ENCODE measurements around the gene ADCY2.

The ADCY2 gene

DNA sequence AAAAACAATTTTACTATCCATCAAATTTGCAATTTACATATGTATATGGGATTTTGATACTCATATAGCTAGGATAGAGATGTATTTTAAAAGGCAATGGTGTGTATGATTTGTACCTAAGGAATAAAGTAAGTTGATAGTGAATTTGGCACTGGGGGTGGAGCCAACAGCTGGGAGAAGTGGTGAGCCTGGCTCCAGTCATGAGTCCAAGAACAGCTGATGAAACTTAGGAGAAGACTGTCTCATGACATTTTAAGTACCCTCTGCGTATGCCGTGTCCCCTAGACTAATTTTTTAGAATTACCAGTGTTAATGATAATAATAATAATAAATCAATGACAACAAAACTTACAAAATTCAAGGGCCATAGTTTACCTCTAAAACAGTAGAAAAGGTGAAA, 181.4 kb downstream of the ADCY2 start:
- peaks cover 3% of the 10 kb centered on the region for H3K36me3 Mint-ChIP-seq (ENCODE audit: insufficient read depth)
- no peak overlapping the region for H3K27ac Mint-ChIP-seq
- DNase-seq (no peak), ATAC-seq (replicated peaks) (no peak)
- no peak overlapping the region for H3K4me3 Mint-ChIP-seq
- peaks cover 9 to 13% of the 10 kb centered on the region in 2 donors for H3K9me3 Mint-ChIP-seq
- H3K27me3 Mint-ChIP-seq, result no peaks in the 10 kb centered on the region
- no peaks in the 10 kb centered on the region for H3K4me1 Mint-ChIP-seq (ENCODE audit: low read depth in 2 of 2)

DNA sequence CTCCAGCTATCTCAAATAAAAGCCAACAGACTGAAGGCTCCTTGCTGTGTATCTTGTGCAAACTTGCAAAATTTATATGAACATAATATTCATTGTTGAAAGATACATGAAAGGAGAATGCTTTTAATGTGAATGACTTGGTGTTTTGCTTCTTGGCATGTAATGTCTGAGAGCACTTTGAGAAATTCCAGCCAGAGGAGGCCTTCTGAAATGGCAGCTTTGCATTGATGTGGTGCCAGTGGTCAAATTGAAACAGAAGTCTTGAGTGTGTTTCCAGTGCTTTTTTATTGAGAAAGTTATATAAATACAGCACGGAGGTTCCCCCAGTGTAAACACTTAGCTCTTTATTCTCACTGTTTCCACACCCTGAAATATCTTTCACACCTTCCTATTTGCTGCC, 182.1 kb downstream of the ADCY2 start:
- Mint-ChIP-seq H3K36me3 (ENCODE audit: insufficient read depth) (peaks cover 3% of the 10 kb centered on the region), H3K27ac (no peak overlapping the region), H3K4me3 (no peak overlapping the region), H3K4me1 (ENCODE audit: low read depth in 2 of 2) (no peaks in the 10 kb centered on the region), H3K27me3 (no peaks in the 10 kb centered on the region), H3K9me3 (peaks cover 7 to 13% of the 10 kb centered on the region in 2 donors)
- DNase-seq, result no peak
- ATAC-seq (replicated peaks), result no peak

DNA sequence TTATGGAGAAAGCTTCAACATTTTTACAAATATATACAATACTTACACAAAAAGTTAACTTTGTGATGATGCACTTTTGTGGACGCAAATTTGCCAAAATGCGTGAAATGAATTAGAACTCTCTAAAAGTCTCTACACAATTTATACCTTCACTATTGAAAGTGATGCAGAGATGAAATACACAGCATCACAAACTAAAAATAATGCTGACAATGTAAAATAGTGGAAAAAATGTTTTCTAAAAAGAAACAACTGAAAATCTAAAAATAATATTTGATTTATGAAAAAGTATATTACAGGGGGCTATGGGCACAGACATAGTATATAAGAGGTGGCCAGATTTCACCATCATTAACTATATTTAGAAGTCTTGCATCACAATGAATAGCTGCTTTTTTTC, 188.8 kb downstream of the ADCY2 start:
- ATAC-seq (replicated peaks), result no peak
- Mint-ChIP-seq H3K4me1 (ENCODE audit: low read depth in 2 of 2) (no peaks in the 10 kb centered on the region), H3K4me3 (no peak overlapping the region), H3K27ac (no peak overlapping the region), H3K9me3 (peaks cover 5 to 8% of the 10 kb centered on the region in 2 donors), H3K36me3 (ENCODE audit: insufficient read depth) (peaks cover 3% of the 10 kb centered on the region), H3K27me3 (no peaks in the 10 kb centered on the region)
- no peak for DNase-seq

DNA sequence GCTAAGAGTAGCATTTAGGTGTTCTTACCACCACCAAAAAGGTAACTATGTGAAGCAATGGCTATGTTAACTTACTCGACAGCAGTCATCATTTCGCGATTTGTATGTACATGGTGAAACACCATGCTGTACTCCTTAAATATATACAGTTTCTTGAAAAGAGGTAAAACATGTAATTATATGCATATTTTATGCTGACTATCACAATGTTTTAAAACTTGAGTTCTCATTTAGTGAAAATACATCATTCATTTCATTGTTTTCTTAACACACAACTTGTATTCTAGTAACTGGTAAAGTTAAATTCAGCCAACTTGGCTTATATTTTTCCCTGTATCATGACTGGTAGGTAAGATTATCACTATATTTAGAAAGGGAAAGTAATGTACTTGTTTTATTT, 189.9 kb downstream of the ADCY2 start:
- H3K36me3 Mint-ChIP-seq (ENCODE audit: insufficient read depth), result peaks cover 3% of the 10 kb centered on the region
- H3K9me3 Mint-ChIP-seq, result peaks cover 4 to 8% of the 10 kb centered on the region in 2 donors
- no peaks in the 10 kb centered on the region for H3K27me3 Mint-ChIP-seq
- H3K27ac Mint-ChIP-seq, result no peak overlapping the region
- ATAC-seq (replicated peaks), result no peak
- no peak for DNase-seq
- H3K4me3 Mint-ChIP-seq, result no peak overlapping the region
- H3K4me1 Mint-ChIP-seq (ENCODE audit: low read depth in 2 of 2), result no peaks in the 10 kb centered on the region

DNA sequence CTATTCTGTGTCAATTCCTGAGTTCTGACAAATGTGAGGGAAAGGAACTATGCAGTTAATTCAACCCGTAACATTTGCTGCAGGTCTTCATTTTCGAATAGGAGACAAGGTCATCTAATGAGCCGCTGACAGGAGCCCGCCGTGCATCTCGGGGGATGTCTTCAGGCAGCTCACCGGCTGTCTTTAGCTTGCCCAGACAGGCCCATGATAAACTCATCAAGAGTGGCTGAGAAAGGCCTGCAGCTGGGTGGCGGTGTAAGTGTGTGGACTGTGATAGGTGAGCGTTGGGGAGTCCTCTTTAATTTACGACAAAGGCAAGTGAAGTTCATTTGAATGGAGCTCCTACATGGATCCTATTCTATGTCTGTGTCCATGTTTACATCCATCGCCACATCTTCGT, 190.5 kb downstream of the ADCY2 start:
- no peak overlapping the region for H3K27ac Mint-ChIP-seq
- ATAC-seq (replicated peaks) (no peak), DNase-seq (no peak)
- no peaks in the 10 kb centered on the region for H3K27me3 Mint-ChIP-seq
- no peaks in the 10 kb centered on the region for H3K4me1 Mint-ChIP-seq (ENCODE audit: low read depth in 2 of 2)
- peaks cover 2% of the 10 kb centered on the region for H3K36me3 Mint-ChIP-seq (ENCODE audit: insufficient read depth)
- peaks cover 2 to 4% of the 10 kb centered on the region in 2 donors for H3K9me3 Mint-ChIP-seq
- H3K4me3 Mint-ChIP-seq, result no peak overlapping the region

DNA sequence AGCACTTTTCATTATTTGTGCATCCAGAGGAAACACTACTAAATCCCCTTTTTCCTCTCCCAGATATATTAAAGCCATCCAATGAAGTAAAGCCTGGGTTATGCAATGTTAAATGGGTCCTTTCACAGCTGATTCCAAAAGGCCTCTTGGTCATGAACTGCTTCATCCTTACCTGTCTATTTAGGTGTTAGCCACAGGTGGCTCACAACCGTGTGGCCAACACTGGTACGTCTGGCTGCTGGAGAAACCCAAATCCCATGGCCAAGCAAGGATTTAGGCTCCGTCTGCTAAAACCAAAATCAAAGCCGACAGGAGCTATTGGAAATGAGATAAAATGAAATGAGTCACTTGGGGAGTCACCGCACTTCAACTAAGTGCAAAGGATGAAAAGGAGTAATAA, 193.9 kb downstream of the ADCY2 start:
- no peaks in the 10 kb centered on the region for H3K4me1 Mint-ChIP-seq (ENCODE audit: low read depth in 2 of 2)
- no peak overlapping the region for H3K4me3 Mint-ChIP-seq
- DNase-seq, result no peak
- H3K27ac Mint-ChIP-seq, result no peak overlapping the region
- no peaks in the 10 kb centered on the region for H3K36me3 Mint-ChIP-seq (ENCODE audit: insufficient read depth)
- ATAC-seq (replicated peaks), result no peak
- H3K9me3 Mint-ChIP-seq, result peaks cover 0 to 3% of the 10 kb centered on the region in 2 donors
- H3K27me3 Mint-ChIP-seq, result no peaks in the 10 kb centered on the region

DNA sequence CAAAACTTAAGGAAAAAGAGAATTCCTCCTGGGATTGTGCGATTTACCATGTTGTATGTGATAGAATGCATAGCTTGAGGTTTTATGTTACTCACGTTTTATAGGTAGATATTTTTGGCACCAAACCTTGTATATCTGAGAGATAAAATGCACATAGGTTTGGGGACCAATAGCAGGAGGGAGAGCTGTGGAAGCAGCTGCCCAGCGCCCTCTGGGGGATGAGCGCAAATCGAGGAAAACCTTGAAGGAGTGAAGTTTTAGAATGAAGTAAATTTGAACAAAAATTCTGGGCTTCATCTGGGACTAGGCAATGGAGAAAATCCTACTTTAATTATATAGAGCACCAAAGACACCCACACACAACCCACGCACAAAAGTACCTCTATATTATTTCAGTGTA, 197.0 kb downstream of the ADCY2 start:
- Mint-ChIP-seq H3K9me3 (peaks cover 0 to 3% of the 10 kb centered on the region in 2 donors), H3K27me3 (no peaks in the 10 kb centered on the region), H3K27ac (no peak overlapping the region), H3K36me3 (ENCODE audit: insufficient read depth) (peaks cover 2% of the 10 kb centered on the region), H3K4me1 (ENCODE audit: low read depth in 2 of 2) (no peaks in the 10 kb centered on the region), H3K4me3 (no peak overlapping the region)
- DNase-seq (no peak), ATAC-seq (replicated peaks) (no peak)

DNA sequence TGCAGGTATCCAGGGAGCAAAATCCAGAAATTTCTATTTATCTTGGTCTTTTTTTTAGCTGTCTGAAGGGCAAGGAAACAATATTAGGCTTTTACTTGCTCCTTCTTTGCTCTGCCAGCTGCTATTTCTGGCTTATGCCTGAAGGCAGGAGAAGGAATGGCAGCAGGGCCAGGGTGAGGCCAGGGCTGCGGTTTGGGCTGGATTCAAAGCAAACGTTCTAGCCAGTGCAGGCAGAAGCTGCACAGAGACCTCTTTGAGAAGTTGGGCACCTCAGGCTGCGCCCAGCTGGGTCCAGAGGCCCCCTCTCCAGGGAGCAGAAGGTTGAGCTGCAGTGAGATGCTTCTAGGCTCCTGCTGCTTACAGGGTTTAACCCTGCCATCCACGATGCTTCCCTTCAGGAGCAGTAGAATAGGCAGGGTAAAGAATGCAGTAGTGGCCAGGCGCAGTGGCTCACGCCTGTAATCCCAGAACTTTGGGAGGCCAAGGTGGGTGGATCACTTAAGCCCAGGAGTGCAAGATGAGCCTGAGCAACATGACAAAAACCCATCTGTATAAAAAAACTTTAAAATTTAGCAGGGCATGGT, 201.2 kb downstream of the ADCY2 start:
- H3K27me3 Mint-ChIP-seq, result no peaks in the 10 kb centered on the region
- H3K9me3 Mint-ChIP-seq, result peaks cover 10 to 20% of the 10 kb centered on the region in 2 donors
- ATAC-seq (replicated peaks) (no peak), DNase-seq (no peak)
- H3K4me3 Mint-ChIP-seq, result no peak overlapping the region
- H3K27ac Mint-ChIP-seq, result no peak overlapping the region
- peaks cover 3% of the 10 kb centered on the region for H3K36me3 Mint-ChIP-seq (ENCODE audit: insufficient read depth)
- no peaks in the 10 kb centered on the region for H3K4me1 Mint-ChIP-seq (ENCODE audit: low read depth in 2 of 2)

DNA sequence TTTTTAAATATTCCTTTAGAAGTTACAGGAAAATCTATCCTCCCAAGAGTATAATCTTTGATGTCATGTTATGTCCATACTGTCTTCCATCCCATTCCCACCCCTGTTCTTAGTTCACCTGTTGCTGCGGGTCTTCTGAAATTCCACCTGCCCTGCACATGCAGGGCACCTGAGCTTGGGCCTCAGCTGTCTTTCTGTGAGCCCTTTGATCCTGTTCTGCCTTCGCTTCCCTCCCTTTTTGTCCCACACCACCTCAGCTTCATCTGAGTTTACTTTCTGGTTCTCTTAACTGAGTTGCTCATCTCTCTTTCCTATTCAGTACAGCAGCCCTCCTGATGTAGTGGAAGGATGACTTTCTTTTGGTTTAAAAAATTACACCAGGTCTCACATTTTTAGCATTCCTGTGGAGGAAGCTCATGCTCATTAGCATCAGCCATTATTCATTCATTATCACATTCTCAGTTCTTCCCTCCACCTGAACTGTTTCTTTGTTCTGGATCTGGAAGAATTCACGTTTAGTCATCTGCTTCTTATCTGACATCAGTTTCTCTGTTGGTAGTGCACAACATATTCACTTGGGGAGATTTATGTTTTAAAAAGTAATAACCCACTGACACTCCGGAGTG, 211.0 kb downstream of the ADCY2 start:
- no peak for ATAC-seq (replicated peaks)
- no peak for DNase-seq
- Mint-ChIP-seq H3K4me1 (ENCODE audit: low read depth in 2 of 2) (no peaks in the 10 kb centered on the region), H3K9me3 (peaks cover 4 to 5% of the 10 kb centered on the region in 2 donors), H3K27ac (no peak overlapping the region), H3K27me3 (no peaks in the 10 kb centered on the region), H3K4me3 (no peak overlapping the region), H3K36me3 (ENCODE audit: insufficient read depth) (no peaks in the 10 kb centered on the region)

DNA sequence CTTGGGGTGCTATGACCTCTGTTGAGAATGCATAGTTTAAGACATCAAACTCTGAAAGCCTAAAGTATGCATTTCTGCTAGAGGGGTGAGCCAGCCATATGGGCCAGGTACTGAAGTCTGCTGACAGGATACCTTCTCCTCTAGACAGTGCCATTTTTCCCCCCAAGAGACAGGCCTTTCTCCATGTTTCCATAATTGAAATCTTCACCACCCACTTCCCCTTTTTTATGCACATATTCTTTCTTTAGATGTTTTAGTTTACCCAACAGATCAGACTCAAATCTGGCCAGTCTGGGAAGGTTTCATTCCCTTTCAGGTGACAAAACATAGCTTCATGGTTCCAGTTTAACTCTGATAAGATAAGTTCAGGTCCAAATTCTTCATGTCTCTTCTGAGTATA, 212.8 kb downstream of the ADCY2 start:
- DNase-seq, result no peak
- Mint-ChIP-seq H3K9me3 (peaks cover 4 to 5% of the 10 kb centered on the region in 2 donors), H3K4me1 (ENCODE audit: low read depth in 2 of 2) (no peaks in the 10 kb centered on the region), H3K4me3 (no peak overlapping the region), H3K36me3 (ENCODE audit: insufficient read depth) (no peaks in the 10 kb centered on the region), H3K27ac (no peak overlapping the region), H3K27me3 (no peaks in the 10 kb centered on the region)
- ATAC-seq (replicated peaks), result no peak

DNA sequence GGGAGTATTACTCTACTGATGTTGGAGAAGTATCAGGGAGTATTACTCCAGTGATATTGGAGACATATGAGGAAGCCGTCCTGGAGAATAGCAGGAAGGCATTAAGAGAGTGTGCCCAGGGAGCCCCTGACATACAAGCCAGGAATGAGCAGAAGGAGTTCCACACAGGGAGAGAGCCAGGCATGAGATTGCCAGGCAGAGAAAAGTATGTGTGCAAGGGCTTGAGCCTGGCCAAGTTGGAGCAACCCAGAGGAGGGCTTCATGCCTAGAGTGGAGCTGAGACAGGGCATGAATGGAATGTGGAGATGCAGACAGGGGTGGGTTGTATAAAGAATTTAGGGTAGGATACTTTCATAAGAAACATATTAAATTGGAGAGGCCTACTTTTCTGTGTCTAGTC, 213.8 kb downstream of the ADCY2 start:
- no peak overlapping the region for H3K4me3 Mint-ChIP-seq
- no peaks in the 10 kb centered on the region for H3K36me3 Mint-ChIP-seq (ENCODE audit: insufficient read depth)
- DNase-seq (no peak), ATAC-seq (replicated peaks) (no peak)
- H3K27me3 Mint-ChIP-seq, result no peaks in the 10 kb centered on the region
- no peaks in the 10 kb centered on the region for H3K4me1 Mint-ChIP-seq (ENCODE audit: low read depth in 2 of 2)
- H3K27ac Mint-ChIP-seq, result no peak overlapping the region
- peaks cover 5% of the 10 kb centered on the region in 2 donors for H3K9me3 Mint-ChIP-seq

DNA sequence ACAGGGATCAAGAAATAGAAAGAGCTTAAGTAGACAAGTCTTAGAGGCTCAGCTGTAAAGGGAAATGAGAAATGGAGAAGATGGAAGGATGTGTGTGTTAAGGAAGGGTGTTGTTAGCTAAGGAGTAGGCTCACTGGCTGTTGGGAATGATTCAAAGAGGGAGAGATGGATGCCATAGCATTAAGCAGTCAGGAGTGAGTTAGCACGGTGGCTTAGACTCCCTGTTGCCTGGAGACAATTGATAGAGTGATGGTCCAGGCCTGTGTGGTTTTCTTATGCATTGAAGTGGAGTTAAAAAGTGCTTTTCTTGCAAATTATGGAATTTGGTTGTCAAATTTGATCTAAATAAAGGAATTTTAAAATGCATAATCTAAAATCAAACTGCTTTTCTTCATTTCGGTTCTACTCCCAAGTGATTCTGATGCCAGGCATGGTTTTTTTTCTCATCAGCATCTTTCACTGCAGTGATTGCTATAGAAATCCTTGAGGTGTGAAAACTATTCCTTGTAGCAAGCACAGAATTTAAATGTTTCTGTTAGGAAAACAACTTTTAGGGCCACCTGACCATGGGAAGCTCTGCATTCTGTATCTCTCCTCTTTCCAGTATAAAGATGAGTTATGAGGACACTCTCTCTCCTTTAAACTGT, 214.7 kb downstream of the ADCY2 start:
- no peaks in the 10 kb centered on the region for H3K27me3 Mint-ChIP-seq
- DNase-seq, result no peak
- H3K4me1 Mint-ChIP-seq (ENCODE audit: low read depth in 2 of 2), result no peaks in the 10 kb centered on the region
- H3K36me3 Mint-ChIP-seq (ENCODE audit: insufficient read depth), result no peaks in the 10 kb centered on the region
- no peak overlapping the region for H3K4me3 Mint-ChIP-seq
- H3K9me3 Mint-ChIP-seq, result peaks cover 5 to 6% of the 10 kb centered on the region in 2 donors
- no peak for ATAC-seq (replicated peaks)
- H3K27ac Mint-ChIP-seq, result no peak overlapping the region

DNA sequence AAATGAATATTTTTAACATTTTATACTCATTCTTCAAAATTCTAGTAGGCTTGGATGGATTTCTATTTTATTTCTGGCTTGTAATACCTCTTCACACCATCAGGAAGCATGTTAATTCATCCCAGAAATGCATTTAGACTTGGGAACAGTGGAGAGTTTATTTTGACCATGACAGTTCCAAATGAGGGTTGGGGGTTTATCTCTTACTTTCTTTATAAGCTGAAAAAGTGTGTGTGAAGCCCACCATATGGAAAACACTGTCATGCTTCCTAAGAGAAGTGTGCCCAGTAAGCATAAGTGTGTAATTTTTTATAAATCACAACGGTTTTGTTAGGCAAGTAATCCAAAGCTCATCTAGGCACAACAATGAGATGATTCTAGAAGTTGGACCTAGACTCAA, 215.6 kb downstream of the ADCY2 start:
- peaks cover 5 to 6% of the 10 kb centered on the region in 2 donors for H3K9me3 Mint-ChIP-seq
- H3K27me3 Mint-ChIP-seq, result no peaks in the 10 kb centered on the region
- H3K36me3 Mint-ChIP-seq (ENCODE audit: insufficient read depth), result no peaks in the 10 kb centered on the region
- ATAC-seq (replicated peaks) (no peak), DNase-seq (no peak)
- no peak overlapping the region for H3K27ac Mint-ChIP-seq
- no peak overlapping the region for H3K4me3 Mint-ChIP-seq
- no peaks in the 10 kb centered on the region for H3K4me1 Mint-ChIP-seq (ENCODE audit: low read depth in 2 of 2)

DNA sequence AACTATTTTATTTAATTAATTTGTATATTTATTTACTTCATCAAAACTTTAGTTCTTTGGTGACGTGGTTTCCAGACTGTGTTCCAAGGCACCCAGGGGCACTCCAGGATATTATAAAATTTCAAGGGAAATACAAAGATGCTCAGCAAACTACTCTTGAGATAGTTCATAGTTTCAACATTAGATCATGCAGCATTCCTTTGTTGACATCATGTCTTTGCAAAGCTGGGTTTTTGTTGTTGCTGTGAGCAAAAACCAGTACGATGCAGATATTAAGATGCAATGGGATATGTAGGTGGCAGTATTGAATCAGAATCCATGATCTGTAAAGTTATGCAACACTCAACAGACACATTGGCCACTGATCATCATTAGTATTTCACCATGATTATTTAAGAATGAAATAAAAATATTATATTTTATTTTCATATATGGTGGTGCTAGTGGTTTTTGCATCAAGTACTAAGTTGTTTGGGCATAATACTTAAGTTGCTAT, 219.7 kb downstream of the ADCY2 start:
- no peaks in the 10 kb centered on the region for H3K36me3 Mint-ChIP-seq (ENCODE audit: insufficient read depth)
- H3K27ac Mint-ChIP-seq, result no peak overlapping the region

More for the DNA sequence above, 219.7 kb downstream of the ADCY2 start:
- peaks cover 0 to 4% of the 10 kb centered on the region in 2 donors for H3K9me3 Mint-ChIP-seq
- H3K4me1 Mint-ChIP-seq (ENCODE audit: low read depth in 2 of 2), result no peaks in the 10 kb centered on the region
- DNase-seq (no peak), ATAC-seq (replicated peaks) (no peak)
- H3K27me3 Mint-ChIP-seq, result no peaks in the 10 kb centered on the region
- H3K4me3 Mint-ChIP-seq, result no peak overlapping the region

Measured in effector memory CD8-positive, alpha-beta T cell (primary cell).